Measurements from ENCODE around the gene RTP3. TPM values are rescaled to one million over a fixed set of nuclear protein-coding genes. Genes with fewer than 3 reads are reported as not detected.
"Not testable (repeated sequence)": the region's sequence is repeated elsewhere in the genome, so short reads cannot be mapped to it uniquely, and the experiment has no call there.

RTP3 gene
- total RNA-seq, 1 donor from 2014 or later, result not detected

DNA sequence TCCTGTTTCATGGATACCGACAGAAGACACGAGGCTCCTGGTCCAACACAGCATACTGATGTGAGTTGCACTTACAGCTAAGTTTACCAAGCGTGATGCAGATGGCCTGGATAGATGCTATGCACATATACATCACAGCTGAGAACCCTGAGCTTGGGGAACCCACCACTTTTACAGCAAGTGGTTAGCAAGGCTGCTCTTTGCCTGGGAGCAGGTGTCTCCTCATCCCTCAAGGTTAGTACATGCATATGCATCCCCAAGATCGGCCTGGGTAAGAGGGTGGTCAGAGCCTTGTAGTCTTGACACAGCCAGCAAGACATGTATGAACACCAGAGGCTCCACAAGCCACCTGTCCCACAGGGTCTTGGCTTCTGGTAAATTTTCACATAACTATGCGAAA is 40.0 kb downstream of the RTP3 start:
- H3K9me3 Mint-ChIP-seq, result peaks cover 3% of the 10 kb centered on the region
- H3K27ac Mint-ChIP-seq, result no peak overlapping the region
- H3K27me3 Mint-ChIP-seq (ENCODE audit: low read depth), result peaks cover 14% of the 10 kb centered on the region
- H3K4me1 Mint-ChIP-seq, result peaks cover 13% of the 10 kb centered on the region
- no peak for DNase-seq (ENCODE audit: low spot score in 2 of 2, unreplicated experiment in 2 of 2)
- no peak overlapping the region for H3K4me3 Mint-ChIP-seq
- no peaks in the 10 kb centered on the region for H3K36me3 Mint-ChIP-seq
- no peak for TF ChIP-seq CTCF (IDR thresholded peaks at IDR 0.05; ENCODE audit: unreplicated experiment)

- H3K36me3 Mint-ChIP-seq; H3K4me3 Mint-ChIP-seq; DNase-seq (ENCODE audit: low spot score in 2 of 2, unreplicated experiment in 2 of 2); H3K27ac Mint-ChIP-seq; H3K9me3 Mint-ChIP-seq: not testable (repeated sequence)
- Mint-ChIP-seq H3K4me1 (peaks cover 16% of the 10 kb centered on the region), H3K27me3 (ENCODE audit: low read depth) (peaks cover 14% of the 10 kb centered on the region)
Measured at GRCh38 chr3:46538425-46538802, 40.6 kb downstream of the RTP3 start.

- peaks cover 14% of the 10 kb centered on the region for H3K27me3 Mint-ChIP-seq (ENCODE audit: low read depth)
Measured at GRCh38 chr3:46538803-46539442, 41.1 kb downstream of the RTP3 start.

GRCh38 chr3:46539443-46540005 is 41.7 kb downstream of the RTP3 start:
- H3K4me3 Mint-ChIP-seq, result no peak overlapping the region
- peaks cover 16% of the 10 kb centered on the region for H3K4me1 Mint-ChIP-seq
- H3K9me3 Mint-ChIP-seq, result no peaks in the 10 kb centered on the region
- no peaks in the 10 kb centered on the region for H3K36me3 Mint-ChIP-seq
- no peak for DNase-seq (ENCODE audit: low spot score in 2 of 2, unreplicated experiment in 2 of 2)
- TF ChIP-seq CTCF (IDR thresholded peaks at IDR 0.05; ENCODE audit: unreplicated experiment), result no peak
- peaks cover 11% of the 10 kb centered on the region for H3K27me3 Mint-ChIP-seq (ENCODE audit: low read depth)
- no peak overlapping the region for H3K27ac Mint-ChIP-seq

More at GRCh38 chr3:46538803-46539442, 41.1 kb downstream of the RTP3 start:
- Mint-ChIP-seq H3K36me3 (no peaks in the 10 kb centered on the region), H3K9me3 (peaks cover 3% of the 10 kb centered on the region), H3K4me1 (peaks cover 16% of the 10 kb centered on the region), H3K27ac (no peak overlapping the region), H3K4me3 (no peak overlapping the region)
- TF ChIP-seq CTCF (IDR thresholded peaks at IDR 0.05; ENCODE audit: unreplicated experiment), result no peak
- DNase-seq (ENCODE audit: low spot score in 2 of 2, unreplicated experiment in 2 of 2), result no peak

- Mint-ChIP-seq H3K9me3 (no peaks in the 10 kb centered on the region), H3K4me3 (no peak overlapping the region), H3K27me3 (ENCODE audit: low read depth) (peaks cover 7% of the 10 kb centered on the region), H3K27ac (no peak overlapping the region), H3K36me3 (no peaks in the 10 kb centered on the region), H3K4me1 (peaks cover 16% of the 10 kb centered on the region)
- no peak for DNase-seq (ENCODE audit: low spot score in 2 of 2, unreplicated experiment in 2 of 2)
- no peak for TF ChIP-seq CTCF (IDR thresholded peaks at IDR 0.05; ENCODE audit: unreplicated experiment)
Measured at GRCh38 chr3:46540550-46540949, 42.8 kb downstream of the RTP3 start.

DNA sequence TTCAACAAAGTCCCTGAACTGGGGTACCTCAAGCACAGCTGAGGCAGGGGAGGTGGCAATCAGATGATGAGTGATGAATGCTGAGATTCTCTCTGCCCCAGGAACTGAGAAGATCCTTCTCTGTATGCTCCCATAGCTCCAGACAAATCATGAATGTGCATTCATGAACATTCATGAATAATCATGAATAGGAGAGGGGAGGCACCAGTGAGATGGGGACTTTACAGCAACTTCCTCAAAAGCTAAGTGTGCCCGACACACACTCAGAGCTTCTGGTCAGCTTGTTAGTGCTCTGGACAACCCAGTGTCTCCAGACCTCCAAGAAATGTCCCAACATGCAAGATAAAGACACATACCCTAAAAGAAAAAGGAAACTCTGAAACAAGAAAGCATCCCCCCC is 44.1 kb downstream of the RTP3 start:
- Mint-ChIP-seq H3K4me1 (peaks cover 16% of the 10 kb centered on the region), H3K27ac (no peak overlapping the region), H3K36me3 (no peaks in the 10 kb centered on the region), H3K9me3 (no peaks in the 10 kb centered on the region), H3K27me3 (ENCODE audit: low read depth) (peaks cover 2% of the 10 kb centered on the region), H3K4me3 (no peak overlapping the region)
- TF ChIP-seq CTCF (IDR thresholded peaks at IDR 0.05; ENCODE audit: unreplicated experiment), result no peak
- no peak for DNase-seq (ENCODE audit: low spot score in 2 of 2, unreplicated experiment in 2 of 2)

Data from mesothelial cell of epicardium (in vitro differentiated cells).